Measurements from ENCODE around the gene SLC22A9. TPM values are rescaled to one million over a fixed set of nuclear protein-coding genes. Genes with fewer than 3 reads are reported as not detected.

Gene SLC22A9
- total RNA-seq, 4 donors from 2014 or later = not detected

DNA sequence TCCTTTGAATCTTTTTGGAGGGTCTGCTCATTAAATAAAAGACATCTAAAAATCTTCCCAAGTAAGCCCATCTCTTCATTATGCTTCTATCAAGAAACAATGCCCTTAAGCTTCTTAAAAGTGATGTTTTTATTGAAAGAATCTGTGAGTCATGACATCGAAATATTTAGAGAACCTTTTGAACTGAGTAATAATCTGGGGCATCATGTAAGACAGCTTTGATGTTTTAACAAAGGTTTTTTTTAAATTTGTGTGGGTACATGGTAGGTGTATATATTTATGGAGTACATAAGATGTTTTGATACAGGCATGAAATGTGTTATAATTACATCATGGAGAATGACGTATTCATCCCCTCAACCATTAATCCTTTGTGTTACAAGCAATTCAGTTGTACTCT, 74.6 kb downstream of the SLC22A9 start:
- H3K27me3 ChIP-seq = no peaks in the 10 kb centered on the region
- H3K27ac ChIP-seq = no peak overlapping the region
- TF ChIP-seq, protein P1, sequence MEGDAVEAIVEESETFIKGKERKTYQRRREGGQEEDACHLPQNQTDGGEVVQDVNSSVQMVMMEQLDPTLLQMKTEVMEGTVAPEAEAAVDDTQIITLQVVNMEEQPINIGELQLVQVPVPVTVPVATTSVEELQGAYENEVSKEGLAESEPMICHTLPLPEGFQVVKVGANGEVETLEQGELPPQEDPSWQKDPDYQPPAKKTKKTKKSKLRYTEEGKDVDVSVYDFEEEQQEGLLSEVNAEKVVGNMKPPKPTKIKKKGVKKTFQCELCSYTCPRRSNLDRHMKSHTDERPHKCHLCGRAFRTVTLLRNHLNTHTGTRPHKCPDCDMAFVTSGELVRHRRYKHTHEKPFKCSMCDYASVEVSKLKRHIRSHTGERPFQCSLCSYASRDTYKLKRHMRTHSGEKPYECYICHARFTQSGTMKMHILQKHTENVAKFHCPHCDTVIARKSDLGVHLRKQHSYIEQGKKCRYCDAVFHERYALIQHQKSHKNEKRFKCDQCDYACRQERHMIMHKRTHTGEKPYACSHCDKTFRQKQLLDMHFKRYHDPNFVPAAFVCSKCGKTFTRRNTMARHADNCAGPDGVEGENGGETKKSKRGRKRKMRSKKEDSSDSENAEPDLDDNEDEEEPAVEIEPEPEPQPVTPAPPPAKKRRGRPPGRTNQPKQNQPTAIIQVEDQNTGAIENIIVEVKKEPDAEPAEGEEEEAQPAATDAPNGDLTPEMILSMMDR (IDR thresholded peaks at IDR 0.05) = no peak
- no peak for TF ChIP-seq POLR2AphosphoS5 (IDR thresholded peaks at IDR 0.05)
- no peak for TF ChIP-seq EP300 (IDR thresholded peaks at IDR 0.05)
- TF ChIP-seq POLR2A (IDR thresholded peaks at IDR 0.05) = no peak
- WGBS, 2 donors (ENCODE audit: low coverage in 1 of 2) = 71 to 76% methylated on average over 2 of the region's 2 CpGs
- H3K4me1 ChIP-seq = no peaks in the 10 kb centered on the region
- no peaks in the 10 kb centered on the region for H3K36me3 ChIP-seq
- H3K4me3 ChIP-seq = no peak overlapping the region
- no peaks in the 10 kb centered on the region for H3K9me3 ChIP-seq
- ATAC-seq = no peak

DNA sequence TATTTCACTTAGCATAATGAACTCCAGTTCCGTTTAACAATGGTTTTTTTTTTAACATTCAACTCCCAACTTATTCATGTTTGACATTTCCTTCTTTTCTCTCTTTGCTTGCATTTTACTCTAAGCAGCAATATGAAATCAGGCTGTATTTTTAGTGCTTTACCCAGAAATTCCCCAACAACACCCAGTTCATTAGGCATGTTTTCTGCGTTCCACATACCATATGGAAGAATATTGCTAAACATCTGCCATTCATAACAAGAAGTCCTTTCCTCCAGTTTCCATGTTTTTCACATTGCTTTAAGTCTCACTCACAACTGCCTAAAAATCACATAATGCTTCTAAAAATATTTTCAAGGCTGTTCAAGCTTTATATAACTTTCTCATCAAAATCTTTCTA, 75.5 kb downstream of the SLC22A9 start:
- WGBS, 2 donors (ENCODE audit: low coverage in 1 of 2) = 61 to 92% methylated on average over 1 to 2 of the region's 2 CpGs
- no peaks in the 10 kb centered on the region for H3K4me1 ChIP-seq
- no peak overlapping the region for H3K27ac ChIP-seq
- no peaks in the 10 kb centered on the region for H3K27me3 ChIP-seq
- ATAC-seq = no peak
- no peak for TF ChIP-seq POLR2A (IDR thresholded peaks at IDR 0.05)
- no peak for TF ChIP-seq EP300 (IDR thresholded peaks at IDR 0.05)
- TF ChIP-seq, protein P1 (IDR thresholded peaks at IDR 0.05) = no peak
- no peak for TF ChIP-seq POLR2AphosphoS5 (IDR thresholded peaks at IDR 0.05)
- no peaks in the 10 kb centered on the region for H3K9me3 ChIP-seq
- H3K36me3 ChIP-seq = no peaks in the 10 kb centered on the region
- no peak overlapping the region for H3K4me3 ChIP-seq

DNA sequence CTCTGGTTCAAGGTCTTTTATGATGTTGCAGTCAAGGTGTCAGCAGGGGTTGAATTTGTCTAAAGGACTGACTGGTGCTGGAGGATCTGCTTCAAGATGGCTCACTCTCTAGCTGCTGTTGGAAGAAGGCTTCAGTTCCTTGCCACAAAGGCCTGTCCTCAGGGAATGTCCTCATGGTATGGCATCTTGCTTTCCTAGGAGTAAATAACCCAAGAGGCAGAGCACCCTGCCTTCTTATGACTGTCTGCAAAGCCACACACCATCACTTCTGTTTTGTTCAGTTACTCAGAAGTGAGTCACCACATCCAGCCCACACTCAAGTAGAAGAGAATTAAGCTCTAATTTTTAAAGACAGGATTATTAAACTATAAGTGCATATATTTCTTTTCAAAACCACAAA, 76.1 kb downstream of the SLC22A9 start:
- H3K36me3 ChIP-seq = no peaks in the 10 kb centered on the region
- H3K4me3 ChIP-seq = no peak overlapping the region
- no peak for TF ChIP-seq POLR2AphosphoS5 (IDR thresholded peaks at IDR 0.05)
- no peak for TF ChIP-seq POLR2A (IDR thresholded peaks at IDR 0.05)
- TF ChIP-seq, protein P1 (IDR thresholded peaks at IDR 0.05) = no peak
- TF ChIP-seq EP300 (IDR thresholded peaks at IDR 0.05) = no peak
- H3K27ac ChIP-seq = no peak overlapping the region
- no peaks in the 10 kb centered on the region for H3K4me1 ChIP-seq
- ATAC-seq = no peak
- no peaks in the 10 kb centered on the region for H3K27me3 ChIP-seq
- H3K9me3 ChIP-seq = no peaks in the 10 kb centered on the region

DNA sequence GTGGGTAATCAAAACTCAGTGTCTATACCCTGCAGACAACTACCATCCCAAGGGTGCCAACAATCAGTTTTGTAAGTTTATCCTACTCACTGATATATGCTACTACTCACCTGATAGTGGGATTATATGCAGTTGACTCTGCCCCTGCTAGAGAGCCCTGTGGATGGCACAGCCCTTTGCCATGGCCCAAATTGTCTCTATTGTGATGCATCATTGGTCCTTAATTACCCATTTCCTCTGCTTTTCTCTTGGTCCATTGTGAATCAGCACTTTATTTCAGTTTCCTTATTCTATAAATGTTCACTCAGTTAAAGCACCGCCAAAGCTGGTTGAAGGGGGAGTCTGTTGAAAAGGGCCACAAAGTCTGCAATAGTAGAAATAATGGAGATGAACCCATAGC, 79.1 kb downstream of the SLC22A9 start:
- TF ChIP-seq EP300 (IDR thresholded peaks at IDR 0.05) (no peak), POLR2A (IDR thresholded peaks at IDR 0.05) (no peak)
- TF ChIP-seq, protein P1 (IDR thresholded peaks at IDR 0.05) = no peak
- no peaks in the 10 kb centered on the region for H3K9me3 ChIP-seq
- WGBS, 2 donors (ENCODE audit: low coverage in 1 of 2) = 11% methylated on average over 1 of the region's 1 CpG; no CpG with 5 or more reads in 1 of the 2 donors

DNA sequence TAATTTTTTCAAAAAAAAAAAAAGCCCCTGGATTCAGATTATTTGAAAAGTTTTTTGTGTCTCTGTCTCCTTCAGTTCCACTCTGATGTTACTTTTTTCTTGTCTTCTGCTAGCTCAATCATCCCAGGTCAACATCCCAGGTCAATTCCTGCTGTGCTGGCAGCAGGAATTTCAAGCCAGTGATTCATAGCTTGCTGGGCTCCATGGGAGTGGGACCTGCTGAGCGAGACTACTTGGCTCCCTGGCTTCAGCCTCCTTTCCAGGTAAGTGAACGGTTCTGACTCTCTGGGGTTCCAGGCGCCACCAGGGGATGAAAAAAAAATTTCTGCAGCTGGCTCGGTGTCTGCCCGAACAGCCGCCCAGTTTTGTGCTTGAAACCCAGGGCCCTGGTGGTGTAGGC, 90.0 kb downstream of the SLC22A9 start:
- 40 to 44% methylated on average over 2 to 3 of the region's 6 CpGs for WGBS, 2 donors (ENCODE audit: low coverage in 1 of 2)
- H3K4me1 ChIP-seq = no peaks in the 10 kb centered on the region
- peaks cover 18% of the 10 kb centered on the region for H3K27me3 ChIP-seq
- H3K4me3 ChIP-seq = no peak overlapping the region
- peaks cover 0 to 32% of the 10 kb centered on the region in 2 donors for H3K36me3 ChIP-seq
- TF ChIP-seq EP300 (IDR thresholded peaks at IDR 0.05) (no peak), POLR2A (IDR thresholded peaks at IDR 0.05) (no peak), POLR2AphosphoS5 (IDR thresholded peaks at IDR 0.05) (no peak)
- TF ChIP-seq, protein P1 (IDR thresholded peaks at IDR 0.05) = no peak
- H3K27ac ChIP-seq = no peak overlapping the region
- H3K9me3 ChIP-seq = no peaks in the 10 kb centered on the region
- no peak for ATAC-seq

More for the DNA sequence above, 79.1 kb downstream of the SLC22A9 start:
- H3K4me1 ChIP-seq = no peaks in the 10 kb centered on the region
- ATAC-seq = no peak
- H3K4me3 ChIP-seq = no peak overlapping the region
- no peaks in the 10 kb centered on the region for H3K36me3 ChIP-seq
- no peak overlapping the region for H3K27ac ChIP-seq
- H3K27me3 ChIP-seq = no peaks in the 10 kb centered on the region

Other genes with a start within 250 kb of the SLC22A9 start
- gene SLC22A24, start 225.6 kb upstream of the SLC22A9 start, total RNA-seq = not detected
- gene SLC22A25, start 126.2 kb upstream of the SLC22A9 start, total RNA-seq = not detected
- gene PLAAT5, start 121.4 kb downstream of the SLC22A9 start, total RNA-seq = 1 to 10 TPM; 3.4 to 8.3 (median 5.5) TPM
- gene LGALS12, start 136.3 kb downstream of the SLC22A9 start, total RNA-seq = 1 to 10 TPM in 1 of 4 donors, under 1 TPM in 1, not detected in 2; 0.47 to 2.0 TPM
- gene PLAAT4, start 167.0 kb downstream of the SLC22A9 start, total RNA-seq = 10 to 100 TPM; 18.0 to 40.5 (median 35.9) TPM
- gene PLAAT2, start 193.6 kb downstream of the SLC22A9 start, total RNA-seq = not detected
- gene PLAAT3, start 244.6 kb downstream of the SLC22A9 start, total RNA-seq = 10 to 100 TPM; 45.9 to 69.1 (median 53.2) TPM

Data from gastroesophageal sphincter (tissue), 4 donors.